ENCODE measurements around the gene RNF13.

RNF13 gene, protein sequence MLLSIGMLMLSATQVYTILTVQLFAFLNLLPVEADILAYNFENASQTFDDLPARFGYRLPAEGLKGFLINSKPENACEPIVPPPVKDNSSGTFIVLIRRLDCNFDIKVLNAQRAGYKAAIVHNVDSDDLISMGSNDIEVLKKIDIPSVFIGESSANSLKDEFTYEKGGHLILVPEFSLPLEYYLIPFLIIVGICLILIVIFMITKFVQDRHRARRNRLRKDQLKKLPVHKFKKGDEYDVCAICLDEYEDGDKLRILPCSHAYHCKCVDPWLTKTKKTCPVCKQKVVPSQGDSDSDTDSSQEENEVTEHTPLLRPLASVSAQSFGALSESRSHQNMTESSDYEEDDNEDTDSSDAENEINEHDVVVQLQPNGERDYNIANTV

DNA sequence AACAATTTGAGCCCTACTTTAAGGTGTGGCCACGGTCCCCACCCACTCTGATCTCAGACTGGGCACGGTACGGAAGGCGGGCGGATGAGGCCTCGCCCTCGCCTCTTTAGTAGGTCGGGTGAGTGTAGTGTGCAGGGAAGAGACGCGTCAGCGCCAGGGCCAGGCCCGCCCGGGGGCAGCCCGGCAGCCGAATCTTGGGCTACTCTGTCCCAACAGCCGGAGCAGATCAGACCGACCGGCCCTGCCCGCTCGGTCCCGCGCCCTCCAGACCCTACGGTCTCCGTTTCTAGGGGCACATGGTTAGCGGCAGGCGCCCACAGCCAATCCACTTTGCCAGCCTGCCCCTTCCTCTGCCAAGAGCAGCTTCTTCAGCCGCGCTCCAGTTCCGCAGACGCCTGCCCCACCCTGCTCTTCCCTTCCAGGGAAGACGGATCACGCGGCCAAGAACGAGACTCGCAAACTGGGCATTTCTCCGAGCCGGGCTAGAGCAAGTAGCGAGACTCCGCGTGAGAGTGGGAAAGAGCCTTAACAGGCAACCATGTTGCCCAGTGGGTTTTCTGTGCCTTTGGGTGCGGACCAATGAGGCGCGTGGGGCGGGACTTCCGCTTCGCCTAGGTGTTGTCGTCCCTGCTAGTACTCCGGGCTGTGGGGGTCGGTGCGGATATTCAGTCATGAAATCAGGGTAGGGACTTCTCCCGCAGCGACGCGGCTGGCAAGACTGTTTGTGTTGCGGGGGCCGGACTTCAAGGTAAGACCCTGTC, at the start of gene RNF13:
Gene RNF13 (plus strand): TSS at position 610 of the 761 bp plus-strand sequence. CDS start 32,812 bp downstream, outside the sequence.
- peak; percentile 90 for DNase-seq

DNA sequence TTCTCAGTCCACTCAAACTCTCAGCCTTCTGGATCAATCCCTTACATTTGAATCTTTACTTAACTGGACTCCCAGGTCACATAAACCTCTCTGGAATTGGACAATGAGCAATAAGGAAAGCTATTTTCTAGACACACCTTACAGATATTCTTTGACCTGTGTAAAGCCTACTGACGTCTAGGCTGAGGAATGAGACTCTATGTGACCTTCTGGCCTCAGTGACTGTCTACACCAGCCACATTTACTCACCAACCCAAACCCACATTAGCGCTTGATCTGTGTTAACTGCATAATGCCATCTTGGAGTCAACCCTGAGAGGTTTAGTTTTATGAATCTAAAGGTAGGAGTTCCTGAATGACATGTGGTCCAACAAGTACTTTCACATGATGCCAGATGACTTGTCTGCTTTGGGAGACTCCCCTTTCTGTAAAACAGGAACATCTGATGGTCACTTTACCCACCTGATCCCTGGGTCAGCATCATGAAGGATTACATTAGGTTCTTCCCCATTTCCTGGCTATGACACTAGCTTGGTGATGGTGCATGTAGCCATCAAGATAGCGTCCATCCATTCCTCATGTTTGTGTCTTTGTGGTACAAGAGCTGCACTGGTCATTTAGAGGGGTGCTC, 49.3 kb upstream of the RNF13 start:
- DNase-seq = no peak

DNA sequence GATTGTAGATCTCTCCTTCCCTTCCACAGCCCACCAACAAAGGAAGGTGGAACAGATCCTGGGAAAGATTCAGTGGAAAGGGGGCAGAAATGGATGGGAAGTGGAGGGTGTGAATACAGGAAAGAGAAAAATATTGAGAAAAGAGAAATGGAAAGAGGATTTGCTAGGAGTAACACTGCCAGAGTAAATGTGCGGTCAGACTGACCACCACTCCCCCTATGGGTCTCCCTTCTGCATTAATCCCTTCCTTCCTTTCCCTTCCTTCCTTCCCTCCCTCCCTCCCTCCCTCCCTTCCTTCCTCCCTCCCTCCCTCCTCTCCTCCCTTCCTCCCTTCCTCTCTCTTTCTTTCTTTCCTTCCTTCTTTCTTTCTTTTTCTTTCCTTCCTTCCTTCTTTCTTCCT, 48.7 kb upstream of the RNF13 start:
- no peak for DNase-seq

DNA sequence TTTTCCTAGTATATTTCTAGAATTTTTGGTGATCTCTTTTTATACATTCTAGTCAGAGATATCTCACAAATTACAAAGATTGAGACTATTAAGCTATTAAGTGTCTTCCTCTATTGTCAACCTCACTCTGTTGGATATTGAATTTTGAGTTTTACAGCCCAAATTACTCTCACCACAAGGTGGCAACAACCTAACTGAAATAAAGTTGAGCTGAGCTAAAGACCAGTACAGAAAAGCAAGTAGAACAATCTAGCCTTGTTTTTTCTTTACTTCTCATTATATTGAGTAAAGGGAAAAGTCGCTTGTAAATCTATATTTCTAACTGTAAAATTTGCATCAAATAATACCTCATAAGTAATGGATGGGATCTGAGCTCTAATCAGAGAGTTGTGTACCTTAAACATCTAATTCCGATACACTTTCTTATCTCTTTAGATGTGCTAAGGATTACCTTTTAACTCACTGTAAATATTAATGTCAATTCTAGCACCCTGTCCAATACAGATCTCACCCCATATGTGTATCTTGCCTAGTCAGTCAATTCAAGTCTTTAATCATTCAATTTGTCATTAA, 47.2 kb upstream of the RNF13 start:
- peak; percentile 45 for DNase-seq

DNA sequence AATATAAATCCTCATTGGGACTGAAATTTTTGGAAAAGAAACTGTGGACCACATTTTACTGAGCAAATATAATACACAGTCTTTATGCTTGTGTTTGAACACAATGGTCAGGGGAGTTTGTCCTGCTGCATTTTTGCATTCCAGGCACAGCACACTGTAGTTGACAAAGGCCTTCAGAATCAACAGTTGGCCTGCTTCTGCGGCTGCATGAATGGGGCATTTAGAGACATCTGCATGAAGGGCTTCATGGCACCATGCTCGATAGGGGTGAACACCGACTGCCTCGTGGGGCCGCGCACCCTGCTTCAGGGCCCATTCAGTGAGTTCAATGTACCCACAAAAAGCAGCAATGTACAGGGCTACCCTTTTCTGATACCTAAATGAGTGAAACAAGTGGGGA, 45.3 kb upstream of the RNF13 start:
- DNase-seq = no peak

DNA sequence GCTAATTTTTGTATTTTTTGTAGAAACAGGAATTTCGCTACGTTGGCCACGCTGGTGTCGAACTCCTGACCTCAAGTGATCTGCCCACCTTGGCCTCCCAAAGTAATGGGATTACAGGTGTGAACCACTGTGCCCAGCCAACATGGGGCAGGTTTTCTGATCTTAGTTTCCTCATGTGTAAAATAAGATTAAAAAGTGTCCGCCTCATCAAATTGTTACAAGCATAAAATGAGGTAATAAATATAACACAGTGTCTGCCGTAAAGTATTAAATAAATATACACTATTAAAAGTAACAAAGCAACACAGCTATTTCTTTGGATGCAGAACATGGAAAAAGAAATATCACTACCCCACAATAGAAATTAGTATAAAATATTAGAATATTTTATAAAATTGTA, 44.3 kb upstream of the RNF13 start:
- no peak for DNase-seq

DNA sequence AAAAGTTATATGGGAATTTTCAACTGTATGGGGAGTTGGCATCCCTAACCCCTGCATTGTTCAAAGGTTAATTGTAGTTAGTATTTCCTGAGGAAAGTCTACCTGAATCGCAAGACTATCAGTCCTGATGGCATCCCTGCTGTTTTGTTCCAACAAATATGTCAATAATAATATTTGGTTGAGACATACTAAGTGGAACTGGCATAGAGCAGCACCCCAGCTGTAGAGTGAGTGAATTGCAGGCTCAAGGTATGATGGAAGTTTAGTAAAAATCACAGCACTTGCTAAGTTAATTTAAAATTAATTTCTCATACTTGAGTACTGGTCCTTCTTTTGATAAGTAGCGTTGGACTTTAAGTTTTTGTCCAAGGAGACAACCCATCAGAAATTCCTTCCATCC, 42.8 kb upstream of the RNF13 start:
- DNase-seq = no peak

DNA sequence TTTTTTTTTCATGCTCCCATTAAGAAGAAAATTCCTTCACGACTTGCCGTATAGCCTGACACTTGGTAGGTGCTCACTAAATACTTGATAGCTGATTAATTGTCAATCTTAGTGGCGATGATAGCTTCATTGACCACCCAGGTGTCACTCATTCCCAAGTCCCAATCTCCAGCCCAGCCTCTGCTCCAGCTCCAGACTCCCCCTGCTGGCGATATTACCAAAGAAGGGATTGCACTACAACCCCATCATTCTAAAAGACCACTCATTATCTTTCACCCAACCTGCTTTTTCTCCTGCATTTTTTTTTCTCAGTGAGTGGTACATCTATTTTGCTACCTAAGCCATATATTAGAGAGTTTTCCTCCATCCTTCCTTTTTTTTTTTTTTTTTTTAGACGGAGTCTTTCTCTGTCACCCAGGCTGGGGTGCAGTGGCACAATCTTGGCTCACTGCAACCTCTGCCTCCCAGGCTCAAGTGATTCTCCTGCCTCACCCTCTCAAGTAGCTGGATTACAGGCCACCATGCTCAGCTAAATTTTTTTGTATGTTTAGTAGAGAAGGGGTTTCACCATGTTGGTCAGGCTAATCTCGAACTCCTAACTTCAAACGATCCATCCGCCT, 41.3 kb upstream of the RNF13 start:
- peak; percentile 44 for DNase-seq

DNA sequence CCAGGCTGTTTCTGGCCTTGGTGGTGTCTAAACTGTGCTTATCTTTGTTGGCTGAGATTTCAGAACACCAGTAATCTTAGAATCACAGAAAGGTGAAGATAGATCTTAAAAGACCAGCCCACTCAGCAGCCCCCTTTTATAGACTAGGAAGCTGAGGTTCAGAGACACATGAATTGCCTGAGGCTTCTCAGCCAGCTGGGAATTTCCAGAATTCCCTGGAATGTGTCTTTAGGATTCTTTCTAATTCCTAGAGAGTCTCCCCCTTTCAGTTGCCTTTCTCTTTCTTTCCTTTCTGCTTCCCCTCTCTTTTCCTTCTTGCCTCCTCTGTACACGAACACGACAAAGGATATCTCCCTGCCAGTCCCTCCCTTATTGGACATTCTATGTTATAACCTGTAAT, 40.2 kb upstream of the RNF13 start:
- DNase-seq = no peak

DNA sequence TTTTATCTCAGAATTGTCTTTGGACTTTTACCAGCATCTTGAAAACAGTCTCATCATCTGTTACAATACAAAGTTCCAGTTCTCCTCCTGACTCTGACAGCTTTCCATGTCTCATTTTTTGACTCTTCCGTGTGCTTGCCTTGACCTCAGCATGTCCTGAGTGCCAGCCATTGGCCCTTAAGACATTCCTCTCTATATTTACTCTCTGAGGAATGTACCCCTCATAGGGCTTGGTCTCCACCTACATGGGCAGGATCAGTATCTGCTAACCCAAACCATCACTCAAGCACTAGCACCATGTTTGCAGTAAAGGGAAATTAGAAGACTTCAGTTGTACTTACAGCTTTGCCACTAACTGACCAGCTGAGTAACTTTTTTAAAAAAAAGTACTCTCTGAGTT, 36.8 kb upstream of the RNF13 start:
- no peak for DNase-seq

DNA sequence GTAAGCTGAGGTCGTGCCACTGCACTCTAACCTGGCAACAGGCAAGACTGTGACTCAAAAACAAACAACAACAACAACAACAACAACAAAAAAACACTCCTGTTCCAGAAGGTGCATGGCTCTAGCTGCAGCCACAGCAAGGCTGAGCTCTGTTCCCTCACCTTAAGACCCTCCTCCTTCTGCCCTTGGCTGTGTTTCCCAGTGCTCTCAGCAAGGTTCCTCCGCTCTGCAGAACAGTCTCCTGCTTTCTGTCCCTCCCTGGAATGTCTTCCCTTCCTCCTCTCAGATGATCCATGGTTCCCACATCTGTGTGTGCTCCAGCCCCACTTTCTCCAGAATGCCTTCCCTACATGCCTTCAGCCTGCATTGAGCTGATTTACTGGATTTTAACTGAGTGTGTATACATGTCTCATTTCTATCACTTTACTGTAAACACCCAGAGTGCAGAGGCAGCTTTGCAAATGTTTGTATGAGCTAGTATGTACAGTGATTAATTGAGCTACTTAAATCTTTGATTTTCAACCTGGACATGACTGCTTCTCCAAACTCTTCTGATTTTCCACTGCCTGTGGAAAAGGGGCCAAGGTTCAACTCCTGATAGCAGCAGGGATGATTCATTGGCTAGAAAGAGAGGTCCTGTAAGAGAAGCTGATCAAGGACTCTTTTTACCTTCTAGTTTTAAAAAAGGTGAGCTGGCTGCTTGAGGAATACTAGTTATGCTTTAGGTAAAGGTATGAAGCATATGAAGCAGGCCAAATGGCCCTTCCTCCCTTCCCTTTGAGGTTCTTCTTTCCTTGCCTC, 35.4 kb upstream of the RNF13 start:
- DNase-seq = no peak

DNA sequence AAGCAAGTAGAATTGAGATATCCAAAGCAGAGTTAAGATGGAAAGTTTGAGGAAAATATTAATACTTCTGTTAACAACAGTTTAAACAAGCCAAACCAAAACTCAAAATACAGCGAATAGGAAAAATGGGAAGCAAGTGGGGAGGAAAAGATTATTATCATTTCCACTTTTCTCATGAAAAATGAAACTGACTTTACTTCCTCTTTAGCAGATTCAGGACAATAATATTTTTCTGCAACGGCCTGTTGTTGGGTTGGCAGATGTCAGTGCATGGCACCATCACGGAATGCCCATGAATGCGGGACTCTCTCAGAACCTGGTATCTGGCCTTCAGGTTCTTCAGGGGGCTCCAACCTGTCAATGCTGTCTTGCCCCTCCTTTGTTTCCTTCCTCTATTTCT, 31.8 kb upstream of the RNF13 start:
- DNase-seq = peak; percentile 64

DNA sequence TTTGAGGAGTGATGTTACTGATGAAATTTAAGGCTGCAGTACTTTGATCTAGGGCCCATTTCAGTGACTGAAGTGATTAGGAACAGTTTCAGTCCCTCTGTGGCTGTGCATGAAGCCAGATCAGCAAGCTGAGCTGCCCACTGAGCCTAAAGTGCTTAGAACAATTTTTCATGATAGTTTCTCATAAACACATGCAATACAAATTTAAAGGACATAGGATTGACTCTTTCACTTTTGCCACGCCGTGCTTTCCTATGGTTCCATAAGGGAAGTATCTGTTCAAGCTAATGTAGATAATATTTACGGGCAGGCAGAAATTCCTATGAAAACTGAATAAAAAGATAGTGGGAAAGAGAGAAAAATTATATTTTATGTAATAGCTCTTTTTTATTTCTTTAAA, 31.3 kb upstream of the RNF13 start:
- DNase-seq = no peak

DNA sequence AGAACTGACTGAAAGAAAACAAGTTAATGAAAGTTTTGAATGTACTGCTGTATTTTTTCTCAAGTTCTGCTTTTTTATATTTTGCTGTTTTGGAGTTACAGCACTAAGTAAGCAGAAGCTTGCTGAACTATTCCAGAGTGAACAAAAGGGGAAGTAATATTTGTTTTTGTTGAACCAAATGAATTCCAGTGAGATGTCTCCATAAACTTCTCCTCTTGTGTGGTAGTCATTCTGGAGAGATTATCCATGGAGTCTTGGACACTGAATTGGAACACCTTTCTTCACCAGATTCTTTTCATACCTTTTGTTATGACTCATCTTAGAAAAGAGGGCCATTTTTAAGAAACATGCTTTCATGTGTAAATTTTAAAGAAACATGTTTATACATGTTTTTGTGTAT, 29.4 kb upstream of the RNF13 start:
- peak; percentile 70 for DNase-seq

DNA sequence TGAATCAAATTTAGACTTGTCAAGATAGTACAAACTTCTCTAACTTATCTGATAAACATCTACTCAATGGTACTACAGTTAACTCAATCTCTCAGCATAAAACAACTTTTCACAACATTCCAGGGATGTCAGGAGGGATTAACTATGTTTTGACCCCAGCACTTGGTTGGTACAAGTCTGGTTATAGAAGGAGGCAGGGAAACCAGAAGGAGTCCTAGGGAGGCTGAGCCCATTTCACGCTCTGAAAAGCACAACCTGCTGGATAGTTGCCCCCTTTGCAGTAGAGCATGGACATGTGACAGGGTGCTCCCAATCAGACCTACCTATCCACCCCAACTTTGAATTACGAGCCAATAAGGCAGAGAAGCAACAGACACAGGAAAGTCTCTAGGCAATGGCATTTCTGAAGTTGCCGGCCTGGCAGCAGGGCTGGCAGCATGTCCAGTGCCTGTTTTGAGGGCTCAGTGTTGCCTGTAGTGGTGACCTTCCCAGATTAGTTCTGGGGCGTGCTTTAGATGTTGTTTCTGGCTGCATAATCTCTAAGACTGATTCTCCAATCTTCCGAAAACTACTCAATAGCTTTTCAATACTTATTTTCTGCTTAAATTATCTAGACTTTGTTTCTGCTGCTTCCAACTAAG, 28.8 kb upstream of the RNF13 start:
- no peak for DNase-seq

DNA sequence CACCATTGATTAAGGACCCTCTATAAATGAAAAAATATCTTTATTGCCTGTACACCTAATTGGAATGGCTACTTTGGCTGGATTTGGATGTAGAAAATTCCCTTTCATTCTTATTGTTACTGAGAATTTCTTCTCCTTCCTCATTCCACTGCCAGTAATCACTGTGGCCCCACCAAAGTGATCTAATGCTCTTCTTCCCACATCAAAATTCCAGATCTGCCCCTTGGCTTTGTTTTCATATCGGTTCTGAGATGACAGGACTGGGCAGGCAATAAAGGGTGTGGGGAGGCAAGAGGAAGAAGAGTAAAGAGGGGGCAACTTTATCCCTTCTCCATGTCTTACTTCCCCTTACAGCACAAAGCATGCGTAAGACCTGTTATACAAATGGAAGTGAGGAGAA, 22.7 kb upstream of the RNF13 start:
- DNase-seq = no peak

DNA sequence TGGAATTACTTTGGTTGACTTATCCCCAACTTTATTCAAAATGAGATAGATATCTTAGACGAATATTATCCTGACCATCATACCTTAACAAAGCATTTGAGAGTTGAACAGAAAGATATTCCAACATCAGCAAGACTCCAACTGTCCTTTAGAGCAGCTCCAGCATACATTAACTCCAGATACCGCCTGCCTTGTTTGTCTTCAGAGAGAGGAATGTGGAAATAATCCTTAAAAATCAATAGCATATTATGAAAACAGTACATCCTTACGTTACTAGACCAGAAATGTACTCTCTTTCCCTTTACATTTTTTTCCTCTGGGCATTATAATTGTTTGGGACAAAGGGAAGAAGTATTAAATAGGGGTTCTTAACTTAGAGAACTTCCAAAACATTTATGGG, 22.3 kb upstream of the RNF13 start:
- DNase-seq = no peak

DNA sequence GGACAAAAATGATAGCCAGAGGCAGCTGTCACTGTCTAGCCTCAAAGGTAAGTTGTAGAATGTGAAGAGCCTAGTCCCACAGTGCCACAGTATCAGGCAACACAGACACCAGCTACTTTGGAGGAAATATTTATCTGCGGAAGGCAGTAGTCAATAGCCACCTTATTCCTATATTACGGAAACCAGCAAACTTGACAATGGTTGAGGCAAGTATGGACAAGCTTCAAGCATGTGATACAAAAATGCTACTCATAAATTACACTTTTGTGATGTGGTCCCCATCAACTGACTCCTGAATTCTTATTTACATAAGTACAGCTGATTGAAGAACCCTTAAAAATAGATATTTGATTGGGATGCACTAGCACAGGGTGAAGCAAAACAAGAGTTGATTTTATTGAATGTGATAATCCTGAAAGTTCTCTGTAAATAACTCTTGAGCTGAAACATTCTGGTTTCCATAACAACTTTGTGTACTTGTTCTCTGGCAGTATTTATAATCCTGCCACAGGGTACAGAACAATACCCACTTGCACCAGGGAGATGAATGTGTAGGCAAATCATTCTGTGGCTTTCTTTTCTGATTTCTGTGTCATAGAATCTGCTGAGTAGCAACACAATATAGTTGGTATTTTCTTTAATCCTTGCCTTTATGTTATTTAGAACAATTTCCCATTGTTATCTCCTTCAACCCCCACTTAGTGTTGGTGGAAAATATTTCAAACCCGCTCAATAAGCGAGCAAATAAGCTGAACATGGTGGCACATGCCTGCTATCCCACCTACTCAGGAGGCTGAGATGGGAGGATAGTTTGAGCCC, 20.4 kb upstream of the RNF13 start, which contains the start of gene ANKUB1:
Gene ANKUB1 (minus strand): TSS at position 103 of the 819 bp plus-strand sequence. CDS start 188 bp downstream, outside the sequence.
- no peak for DNase-seq

DNA sequence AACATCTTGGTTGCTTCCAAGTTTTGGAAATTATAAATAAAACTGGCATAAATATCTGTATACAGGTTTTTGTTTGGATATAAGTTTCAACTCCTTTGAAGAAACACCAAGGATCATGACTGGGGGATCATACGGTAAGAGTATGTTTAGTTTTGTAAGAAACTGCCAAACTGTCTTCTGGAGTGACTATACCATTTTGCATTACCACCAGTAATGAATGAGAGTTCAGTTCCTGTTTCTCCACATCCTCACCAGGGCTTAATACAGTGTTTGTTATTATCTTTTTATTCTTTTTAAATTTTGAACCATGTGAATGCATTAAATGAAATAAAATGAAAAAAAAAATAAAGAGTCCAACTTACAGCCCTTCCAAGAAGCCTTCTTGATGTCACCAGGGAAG, 17.0 kb upstream of the RNF13 start:
- DNase-seq = no peak

DNA sequence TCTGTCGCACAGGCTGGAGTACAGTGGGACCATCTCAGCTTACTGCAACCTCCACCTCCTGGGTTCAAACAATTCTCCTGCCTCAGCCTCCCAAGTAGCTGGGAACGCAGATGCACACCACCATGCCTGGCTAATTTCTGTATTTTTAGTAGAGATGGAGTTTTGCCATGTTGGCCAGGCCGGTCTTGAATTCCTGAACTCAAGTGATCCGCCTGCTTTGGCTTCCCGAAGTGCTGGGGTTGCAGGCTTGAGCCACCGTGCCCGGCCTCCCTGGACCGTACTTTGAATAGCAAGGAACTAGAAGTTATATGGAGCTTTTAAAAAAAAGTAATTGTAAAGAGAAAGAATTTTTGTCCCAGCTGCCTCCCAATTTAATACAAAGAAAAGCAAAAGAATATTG, 12.3 kb upstream of the RNF13 start:
- no peak for DNase-seq

DNA sequence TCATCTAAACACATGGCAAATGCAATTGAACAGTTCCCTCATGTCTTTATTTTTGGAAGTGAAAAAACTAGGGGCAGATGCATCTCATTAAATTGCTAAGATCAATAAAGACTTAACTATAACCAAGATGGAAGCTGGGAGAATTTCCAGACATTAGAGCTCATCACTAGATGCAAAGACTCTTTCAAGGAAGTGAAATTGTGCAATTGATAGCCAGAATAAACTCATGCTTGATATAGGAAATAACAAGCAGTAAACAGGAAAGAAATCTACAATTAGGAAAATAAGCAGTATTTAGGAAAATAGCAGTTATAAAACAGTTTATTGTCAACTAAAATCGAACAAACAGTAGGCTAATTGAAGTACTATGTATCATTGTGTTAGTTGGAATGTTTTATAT, 11.8 kb upstream of the RNF13 start:
- DNase-seq = no peak
